ENCODE data around the gene ADCY2.

Gene ADCY2

GRCh38 chr5:7446913-7447312 is 51.0 kb downstream of the ADCY2 start:
- no peak for DNase-seq

- DNase-seq: no peak
These were observed 58.0 kb downstream of the ADCY2 start for GRCh38 chr5:7453947-7454346.

DNA sequence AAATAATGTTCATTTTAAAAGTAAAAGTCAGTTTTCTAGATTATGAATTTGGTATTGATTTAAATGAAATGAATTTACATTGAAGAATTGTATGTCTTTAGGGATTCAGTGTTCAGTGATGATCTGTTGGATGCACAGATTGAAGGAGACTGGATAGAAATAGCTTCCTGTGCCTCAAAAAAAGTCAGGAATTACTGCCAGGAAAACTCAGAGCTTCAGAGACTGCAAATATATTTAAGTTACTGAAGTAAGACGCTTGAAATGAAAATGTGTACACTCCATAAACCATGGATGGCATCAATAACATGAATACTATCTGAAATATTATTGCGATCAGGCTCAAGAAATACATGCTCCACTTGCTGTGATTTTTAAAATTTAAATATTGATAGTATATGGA is 60.3 kb downstream of the ADCY2 start:
- DNase-seq: no peak

DNA sequence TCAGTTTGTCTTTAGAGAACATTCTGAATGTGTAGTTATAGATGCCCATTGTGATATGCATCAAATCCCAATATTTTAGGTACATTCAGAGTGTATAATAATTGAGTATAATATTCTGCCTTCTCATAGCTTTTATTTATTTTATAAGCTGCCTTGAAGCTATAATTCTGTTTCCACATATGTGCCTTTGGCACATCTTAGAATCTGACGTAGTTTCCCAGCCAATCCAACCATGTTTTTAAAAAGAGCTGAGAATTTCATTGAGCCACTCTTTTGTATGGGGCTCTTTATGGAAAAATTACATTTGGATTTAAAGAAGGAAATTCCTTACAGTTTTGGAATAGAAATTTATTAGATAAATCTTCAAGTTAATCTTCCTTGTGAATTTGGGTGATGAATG is 65.4 kb downstream of the ADCY2 start:
- no peak for DNase-seq

DNA sequence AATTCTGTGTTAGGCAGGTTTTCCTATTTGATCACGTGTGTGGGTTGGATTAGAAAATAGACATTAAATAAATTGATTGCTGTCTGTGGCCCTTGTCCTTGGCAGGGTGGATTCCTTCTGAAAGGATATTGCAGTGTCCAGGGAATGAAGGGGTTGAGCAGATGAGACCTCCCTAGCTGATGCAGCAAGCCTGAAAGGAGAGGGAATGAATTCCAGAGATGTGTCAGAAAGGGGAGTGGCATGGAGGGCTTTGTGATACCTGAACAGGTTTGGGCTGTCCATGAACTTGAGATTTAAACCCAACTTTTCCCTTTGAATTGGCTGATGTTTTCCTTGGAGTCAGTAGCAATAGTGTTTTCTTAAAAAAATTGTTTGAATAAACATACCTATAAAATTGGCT is 66.8 kb downstream of the ADCY2 start:
- no peak for DNase-seq

GRCh38 chr5:7464182-7464581 is 68.2 kb downstream of the ADCY2 start:
- no peak for DNase-seq

GRCh38 chr5:7467179-7467578 is 71.2 kb downstream of the ADCY2 start:
- no peak for DNase-seq

- DNase-seq: no peak
These were observed 72.8 kb downstream of the ADCY2 start for GRCh38 chr5:7468742-7469141.

GRCh38 chr5:7471710-7472109 is 75.8 kb downstream of the ADCY2 start:
- DNase-seq: no peak

DNA sequence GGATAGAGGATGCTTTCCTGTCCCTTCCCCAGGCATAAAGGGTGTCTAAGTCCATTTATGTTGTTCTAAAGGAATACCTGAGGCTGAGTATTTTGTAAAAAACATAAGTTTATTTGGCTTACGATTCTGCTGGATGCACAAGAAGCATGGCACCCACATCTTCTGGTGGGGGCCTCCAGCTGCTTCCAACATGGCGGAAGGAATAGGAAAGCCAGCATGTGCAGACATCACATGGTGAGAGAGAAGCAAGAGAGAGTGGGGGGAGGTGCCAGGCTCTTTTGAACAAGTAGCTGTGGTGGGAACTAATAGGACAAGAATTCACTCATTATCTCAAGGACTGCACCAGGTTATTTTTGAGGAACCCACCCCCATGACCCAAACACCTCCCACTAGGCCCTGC is 77.2 kb downstream of the ADCY2 start:
- DNase-seq: no peak

- DNase-seq: no peak
These were observed 77.8 kb downstream of the ADCY2 start for GRCh38 chr5:7473668-7474215.

GRCh38 chr5:7474821-7475403 is 79.0 kb downstream of the ADCY2 start:
- no peak for DNase-seq

DNA sequence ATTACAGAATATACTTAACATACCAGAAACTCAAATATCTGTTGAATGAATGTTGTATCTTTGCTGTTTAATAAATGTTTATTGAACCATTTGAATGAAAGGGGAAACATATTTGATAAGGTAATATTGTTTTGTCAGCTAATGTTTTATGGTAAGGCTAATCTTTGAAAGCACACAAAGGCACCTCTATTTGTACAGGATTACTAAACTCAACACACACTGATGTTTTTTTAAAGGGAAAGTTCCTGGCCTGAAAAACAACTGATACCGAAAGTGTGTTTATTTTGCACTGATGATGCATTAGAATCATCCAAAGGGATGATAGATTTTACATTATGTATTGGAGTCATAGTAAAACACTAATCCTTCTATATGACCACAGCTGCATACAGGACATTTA is 82.5 kb downstream of the ADCY2 start:
- no peak for DNase-seq

GRCh38 chr5:7488734-7489133 is 92.8 kb downstream of the ADCY2 start:
- no peak for DNase-seq

- DNase-seq: no peak
These were observed 96.4 kb downstream of the ADCY2 start for GRCh38 chr5:7492371-7492770.

DNA sequence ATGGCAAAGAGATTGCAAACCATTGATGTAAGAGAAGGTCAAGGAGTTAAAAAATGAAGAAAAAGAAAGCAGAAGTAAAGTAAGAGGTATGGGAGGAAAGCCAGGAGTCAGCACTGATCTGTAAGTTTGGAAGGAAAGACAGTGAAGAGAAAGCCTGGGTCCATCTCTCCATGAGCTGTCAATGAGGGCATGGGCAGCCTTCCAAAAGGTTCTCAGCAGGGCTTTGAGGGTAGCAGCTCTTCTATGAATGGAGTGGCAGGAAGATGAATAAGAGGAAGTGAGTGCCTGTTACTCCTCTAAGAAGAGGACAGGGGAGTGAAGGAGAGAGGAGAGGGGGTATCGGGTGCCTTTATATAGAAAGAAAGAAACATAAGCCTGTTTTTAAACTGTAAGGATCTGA is 97.1 kb downstream of the ADCY2 start:
- no peak for DNase-seq

GRCh38 chr5:7493622-7494021 is 97.7 kb downstream of the ADCY2 start:
- DNase-seq: no peak

- no peak for DNase-seq
These were observed 98.7 kb downstream of the ADCY2 start for GRCh38 chr5:7494481-7495130.

DNA sequence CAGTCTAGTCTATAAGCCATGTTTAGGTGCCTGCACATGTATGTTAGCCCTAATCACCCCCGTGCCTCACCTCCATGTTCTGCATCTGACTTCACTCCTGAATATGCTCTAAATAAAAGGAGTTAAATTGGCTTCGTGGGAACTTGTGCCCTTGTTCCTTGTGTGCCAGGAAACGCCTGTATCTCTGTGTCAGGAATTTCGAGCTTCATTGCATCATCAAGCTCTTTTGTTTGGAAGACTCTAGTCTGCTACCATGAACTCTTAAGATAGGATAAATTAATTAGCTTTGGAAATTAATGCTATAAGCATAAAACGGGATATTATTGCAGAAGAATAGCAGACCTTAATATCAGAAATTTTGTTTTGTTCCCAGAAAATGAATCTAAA is 99.2 kb downstream of the ADCY2 start:
- DNase-seq: no peak

- no peak for DNase-seq
These were observed 104.3 kb downstream of the ADCY2 start for GRCh38 chr5:7500256-7500655.

GRCh38 chr5:7501061-7501460 is 105.1 kb downstream of the ADCY2 start:
- DNase-seq: no peak

DNA sequence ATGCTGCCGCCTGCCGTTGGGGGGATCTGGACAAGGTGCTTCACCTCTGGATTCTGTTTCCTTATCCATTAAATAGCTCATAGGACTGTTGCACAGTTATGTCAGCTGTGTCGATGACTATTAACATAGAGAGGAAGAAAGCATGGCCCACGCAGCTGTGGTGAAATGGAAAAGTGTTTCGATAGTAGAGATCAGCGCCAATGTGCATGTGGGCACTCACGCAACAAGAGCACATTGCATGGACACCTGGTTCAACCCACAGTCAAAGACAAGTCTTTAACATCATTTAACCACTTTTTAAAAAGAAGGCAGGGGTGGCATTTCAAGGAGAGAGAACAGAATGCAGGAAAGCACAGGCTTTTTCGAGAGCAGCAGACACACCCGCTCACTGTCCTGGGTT is 107.6 kb downstream of the ADCY2 start:
- DNase-seq: no peak

DNA sequence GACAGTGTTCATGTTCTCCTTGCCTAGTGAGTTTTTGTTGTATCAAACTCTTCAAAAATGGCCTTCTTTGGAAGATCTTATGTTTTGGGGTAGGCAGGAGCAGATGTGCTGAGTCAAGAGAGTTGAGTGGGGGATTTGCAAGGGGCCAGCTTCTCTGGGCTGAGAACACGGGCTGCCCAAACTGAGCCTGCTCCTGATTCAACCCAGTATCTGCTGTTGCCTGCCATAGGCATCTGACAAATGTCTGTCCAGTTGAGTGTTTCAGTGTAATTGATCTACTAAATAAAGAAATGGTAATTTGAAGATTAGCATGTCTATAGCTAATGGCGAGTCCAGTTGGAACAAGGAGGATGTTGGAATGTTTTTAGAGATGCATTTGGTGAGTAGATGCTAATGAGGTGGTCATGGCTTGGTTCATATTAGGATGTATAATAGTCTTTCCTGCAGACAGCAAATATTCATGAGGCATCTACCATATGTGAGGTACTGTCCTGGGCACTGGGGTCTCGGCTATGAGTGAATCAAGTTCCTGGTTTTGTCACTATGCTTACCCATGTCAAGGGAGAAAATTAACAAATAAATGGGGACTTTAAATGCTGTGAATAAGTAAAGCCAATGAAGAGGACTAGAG is 119.5 kb downstream of the ADCY2 start:
- DNase-seq: no peak

DNA sequence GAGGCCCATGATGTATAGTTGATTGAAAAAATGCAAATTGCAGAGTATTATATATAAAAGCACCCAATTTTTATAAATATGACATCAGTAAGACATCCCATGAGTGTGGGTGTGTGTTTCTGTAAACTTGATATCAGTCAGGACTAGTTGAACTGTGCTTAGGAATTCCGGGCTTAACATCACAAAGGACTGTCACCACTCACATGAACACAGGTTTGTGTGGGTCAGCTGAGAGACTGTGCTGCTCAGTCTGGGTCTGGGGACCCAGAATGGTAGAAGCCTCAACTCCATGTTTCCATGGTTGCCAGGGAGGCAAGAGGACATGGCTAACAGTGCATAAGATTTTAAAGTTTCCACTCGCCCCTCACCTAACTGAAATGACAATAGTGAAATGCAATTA is 120.3 kb downstream of the ADCY2 start:
- DNase-seq: no peak

GRCh38 chr5:7517006-7517405 is 121.1 kb downstream of the ADCY2 start:
- no peak for DNase-seq
